Stimulated activated CD4-positive, alpha-beta T cell treated with anti-CD3 and anti-CD28 coated beads, Interleukin-12 subunit alpha, Interleukin-12 subunit beta, amount 100 ng/mL, for 4 hours (primary cell): ENCODE results near the gene PRSS1.
"Not testable (repeated sequence)": the region's sequence is repeated elsewhere in the genome, so short reads cannot be mapped to it uniquely, and the experiment has no call there.

Experiments
- DNase-seq: peaks from one replicate; pipeline ENCODE4 v3.0.0-alpha.2; 2020

PRSS1 gene

DNA sequence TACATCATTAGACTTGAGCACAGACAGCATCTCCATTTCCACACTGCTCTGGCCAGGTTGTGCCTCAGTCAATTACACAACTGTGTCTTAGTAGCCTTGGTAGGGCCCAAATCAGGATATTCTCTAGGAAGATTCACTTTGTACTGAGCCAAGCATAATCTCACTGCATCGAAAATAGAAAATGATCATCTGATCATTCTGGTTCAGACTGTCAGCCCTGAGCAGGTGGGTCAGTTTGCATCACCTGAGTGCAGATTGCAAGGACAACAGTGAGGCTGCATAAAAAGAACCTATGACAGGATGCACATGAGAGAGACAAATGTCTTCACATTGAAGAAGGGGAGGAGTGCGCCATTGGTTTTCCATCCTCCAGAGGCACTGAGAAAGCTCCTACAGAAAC is 862 bp upstream of the PRSS1 start:
- DNase-seq: not testable (repeated sequence)

DNA sequence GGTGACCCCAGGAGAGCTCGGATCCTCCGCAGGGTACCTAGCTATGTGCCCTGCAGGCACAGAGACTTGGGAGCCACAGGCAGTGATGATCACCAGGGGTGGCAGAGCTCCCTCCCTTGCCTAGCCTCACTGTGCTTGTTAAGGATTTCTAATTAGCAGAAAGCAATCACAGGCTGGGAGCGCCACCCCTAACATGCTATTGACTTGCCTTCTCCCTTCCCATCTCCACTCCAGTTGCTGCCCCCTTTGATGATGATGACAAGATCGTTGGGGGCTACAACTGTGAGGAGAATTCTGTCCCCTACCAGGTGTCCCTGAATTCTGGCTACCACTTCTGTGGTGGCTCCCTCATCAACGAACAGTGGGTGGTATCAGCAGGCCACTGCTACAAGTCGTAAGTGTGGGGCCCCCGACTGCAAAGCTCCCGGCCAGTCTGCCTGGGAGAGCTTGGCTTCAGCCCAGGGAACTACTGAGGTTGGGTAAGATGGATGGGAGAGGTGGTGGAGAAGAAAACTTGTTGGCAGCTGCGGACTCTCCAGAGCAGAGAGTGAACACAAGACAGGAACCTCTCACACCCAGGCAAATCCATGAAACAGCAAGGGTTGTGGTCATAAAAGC is 1.2 kb downstream of the PRSS1 start:
- DNase-seq: no peak

DNA sequence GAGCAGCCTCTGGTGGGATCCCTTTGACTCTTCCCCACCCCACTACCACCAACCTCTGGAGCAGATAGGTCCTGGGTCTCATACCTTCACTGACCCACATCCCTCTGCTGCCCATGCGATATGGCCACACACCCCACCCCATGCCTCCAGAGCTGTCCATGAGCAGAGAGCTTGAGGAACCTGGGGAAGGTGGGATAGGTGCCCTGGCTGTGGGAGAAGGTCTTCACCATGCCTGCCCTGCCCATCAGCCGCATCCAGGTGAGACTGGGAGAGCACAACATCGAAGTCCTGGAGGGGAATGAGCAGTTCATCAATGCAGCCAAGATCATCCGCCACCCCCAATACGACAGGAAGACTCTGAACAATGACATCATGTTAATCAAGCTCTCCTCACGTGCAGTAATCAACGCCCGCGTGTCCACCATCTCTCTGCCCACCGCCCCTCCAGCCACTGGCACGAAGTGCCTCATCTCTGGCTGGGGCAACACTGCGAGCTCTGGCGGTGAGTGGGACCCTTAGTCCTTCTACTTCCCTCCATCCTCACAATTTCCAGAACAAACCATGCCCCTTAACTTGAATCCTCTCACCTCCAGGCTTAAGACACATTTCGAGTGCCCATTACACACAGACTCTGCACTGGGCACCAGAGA is 2.4 kb downstream of the PRSS1 start:
- DNase-seq: not testable (repeated sequence)

DNA sequence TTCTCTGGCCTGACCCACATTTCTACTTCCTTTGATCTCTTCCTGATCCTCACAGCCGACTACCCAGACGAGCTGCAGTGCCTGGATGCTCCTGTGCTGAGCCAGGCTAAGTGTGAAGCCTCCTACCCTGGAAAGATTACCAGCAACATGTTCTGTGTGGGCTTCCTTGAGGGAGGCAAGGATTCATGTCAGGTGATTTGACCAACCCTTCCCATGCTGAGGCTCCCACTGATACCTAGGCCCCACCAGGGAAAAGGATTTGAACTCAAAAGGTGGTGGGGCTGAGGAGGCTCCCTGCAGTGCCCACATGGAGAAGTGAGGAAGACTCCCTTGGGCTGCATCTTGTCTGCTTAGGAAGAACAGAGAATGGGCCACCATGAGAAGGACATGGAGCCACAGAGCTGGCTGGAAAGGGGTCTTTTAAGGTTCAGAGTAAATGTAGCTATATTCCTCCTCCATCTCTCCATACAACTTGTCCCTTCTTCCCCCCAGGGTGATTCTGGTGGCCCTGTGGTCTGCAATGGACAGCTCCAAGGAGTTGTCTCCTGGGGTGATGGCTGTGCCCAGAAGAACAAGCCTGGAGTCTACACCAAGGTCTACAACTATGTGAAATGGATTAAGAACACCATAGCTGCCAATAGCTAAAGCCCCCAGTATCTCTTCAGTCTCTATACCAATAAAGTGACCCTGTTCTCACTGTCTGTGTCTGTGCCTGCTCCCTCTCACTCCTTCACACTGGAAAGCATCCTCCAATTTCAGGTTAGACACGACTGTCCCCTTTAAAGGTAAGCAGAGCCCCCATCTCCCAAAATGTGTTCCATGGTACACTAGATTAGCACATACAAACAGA is 3.3 kb downstream of the PRSS1 start:
- DNase-seq: no peak

DNA sequence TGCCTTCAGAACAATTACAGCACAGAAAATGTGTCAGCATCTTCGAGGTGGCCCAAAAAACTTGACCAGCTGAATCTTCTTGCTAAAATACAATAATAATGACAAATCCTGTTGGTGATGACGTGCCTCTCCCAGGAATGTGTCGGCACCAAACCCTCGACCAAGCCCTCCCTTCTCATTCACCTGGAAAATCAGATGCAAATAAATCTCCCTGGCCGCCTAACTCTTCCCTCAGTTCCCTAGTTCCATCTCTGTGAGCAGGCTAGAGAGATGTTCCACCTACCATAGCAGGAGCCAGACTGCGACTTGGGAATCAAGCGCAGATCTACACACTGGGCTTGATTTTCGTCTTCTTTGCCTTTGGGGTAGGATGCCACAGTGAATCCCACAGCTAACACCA is 4.1 kb downstream of the PRSS1 start:
- no peak for DNase-seq

DNA sequence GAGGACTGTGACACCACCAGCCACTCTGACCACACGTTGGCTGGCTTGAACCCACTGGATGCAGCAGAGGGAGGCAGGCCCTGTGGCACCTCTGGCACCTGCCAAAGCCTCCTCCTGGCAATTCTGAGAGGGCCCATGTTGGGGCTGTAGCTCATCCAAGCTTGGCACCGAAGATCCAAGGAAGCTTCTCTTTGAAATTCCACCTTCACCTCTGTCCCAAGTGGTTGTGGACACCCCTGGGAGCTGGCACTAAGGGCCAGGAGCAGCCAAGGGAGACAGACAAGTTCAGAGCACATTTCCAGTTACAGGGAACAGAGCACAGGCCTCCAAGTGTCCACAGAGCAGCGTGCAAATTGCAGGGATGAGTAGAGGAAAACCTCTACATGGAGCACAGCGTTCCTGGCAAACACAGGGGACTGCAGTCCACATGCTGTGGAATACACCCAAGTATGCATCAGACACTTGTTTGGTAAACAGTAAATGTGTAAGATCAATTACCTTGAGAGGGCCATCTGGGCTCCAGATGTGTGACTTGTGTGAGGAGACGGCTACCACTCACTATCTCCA is 4.7 kb downstream of the PRSS1 start:
- DNase-seq: not testable (repeated sequence)

DNA sequence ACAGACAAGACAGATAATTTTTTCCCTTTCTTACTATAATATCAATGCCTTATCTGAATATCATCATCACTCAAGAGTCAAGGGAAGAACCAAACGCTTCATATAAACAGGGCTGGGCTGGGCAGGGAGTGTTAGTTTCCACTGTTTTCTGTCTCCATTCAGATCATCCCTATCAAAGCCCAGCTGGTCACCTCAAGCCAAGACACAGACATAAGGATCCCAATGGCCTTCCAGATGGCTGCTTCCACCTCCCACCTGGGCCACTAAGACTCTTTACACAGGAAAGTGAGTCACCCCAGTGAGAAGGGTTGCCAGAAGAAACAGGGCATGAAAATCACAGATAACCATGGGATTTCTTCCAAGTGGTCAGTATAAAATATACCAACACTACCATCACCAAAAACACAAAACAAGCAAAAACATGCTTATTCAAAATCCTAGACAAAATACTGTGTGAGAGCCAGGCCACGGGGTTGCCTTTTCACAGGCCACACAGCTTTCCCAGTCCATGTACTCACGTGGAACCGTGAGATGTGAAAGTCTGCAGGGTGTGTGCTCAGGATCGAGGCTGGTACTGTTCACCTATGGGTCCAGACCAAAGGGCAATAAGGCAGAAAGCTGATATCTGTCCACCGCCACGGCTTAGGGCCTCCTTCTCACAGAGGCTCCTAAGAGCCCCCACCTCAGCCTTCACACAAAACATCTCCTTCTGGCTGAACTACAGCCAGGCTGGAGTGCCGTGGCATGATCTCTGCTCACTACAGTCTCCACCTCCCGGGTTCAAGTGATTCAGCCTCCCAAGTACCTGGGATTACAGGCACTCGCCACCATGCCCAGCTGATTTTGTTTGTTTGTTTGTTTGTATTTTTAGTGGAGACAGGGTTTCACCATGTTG is 5.7 kb downstream of the PRSS1 start:
- no peak for DNase-seq

DNA sequence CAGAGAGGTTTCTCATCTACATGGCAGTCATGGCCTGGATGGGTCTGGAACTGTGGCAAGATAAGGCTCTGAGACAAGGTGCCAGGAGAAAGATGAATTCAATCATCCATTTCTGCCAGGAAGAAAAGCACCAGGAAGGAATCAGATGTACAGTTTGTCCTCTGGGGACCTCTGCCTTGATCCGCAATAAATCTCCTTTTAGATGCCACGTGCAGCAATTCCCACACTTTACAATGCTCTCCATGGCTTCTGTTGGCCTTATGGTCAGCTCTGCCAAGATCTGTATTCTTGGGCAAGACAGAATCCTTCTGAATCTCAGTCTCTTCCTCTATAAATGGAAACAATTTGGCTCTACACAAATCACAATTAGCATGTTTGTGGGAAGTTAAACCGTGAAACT is 9.0 kb downstream of the PRSS1 start:
- DNase-seq: not testable (repeated sequence)

DNA sequence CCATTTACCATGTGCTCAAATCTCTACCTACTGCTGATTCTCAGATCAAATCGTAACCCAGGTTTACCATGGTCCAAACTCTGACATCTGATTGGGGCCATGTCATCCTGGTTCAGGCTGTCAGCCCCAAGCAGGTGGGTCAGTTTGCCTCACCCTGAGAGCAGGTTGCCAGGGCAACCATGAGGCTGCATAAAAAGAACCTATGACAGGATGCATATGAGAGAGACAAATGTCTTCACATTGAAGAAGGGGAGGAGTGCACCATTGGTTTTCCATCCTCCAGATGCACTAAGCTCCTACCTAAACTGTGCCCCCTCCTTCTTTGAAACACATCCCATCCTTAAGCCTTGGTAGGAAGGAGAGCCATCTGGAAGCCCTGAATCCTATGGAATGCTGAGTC is 10.2 kb downstream of the PRSS1 start:
- no peak for DNase-seq

DNA sequence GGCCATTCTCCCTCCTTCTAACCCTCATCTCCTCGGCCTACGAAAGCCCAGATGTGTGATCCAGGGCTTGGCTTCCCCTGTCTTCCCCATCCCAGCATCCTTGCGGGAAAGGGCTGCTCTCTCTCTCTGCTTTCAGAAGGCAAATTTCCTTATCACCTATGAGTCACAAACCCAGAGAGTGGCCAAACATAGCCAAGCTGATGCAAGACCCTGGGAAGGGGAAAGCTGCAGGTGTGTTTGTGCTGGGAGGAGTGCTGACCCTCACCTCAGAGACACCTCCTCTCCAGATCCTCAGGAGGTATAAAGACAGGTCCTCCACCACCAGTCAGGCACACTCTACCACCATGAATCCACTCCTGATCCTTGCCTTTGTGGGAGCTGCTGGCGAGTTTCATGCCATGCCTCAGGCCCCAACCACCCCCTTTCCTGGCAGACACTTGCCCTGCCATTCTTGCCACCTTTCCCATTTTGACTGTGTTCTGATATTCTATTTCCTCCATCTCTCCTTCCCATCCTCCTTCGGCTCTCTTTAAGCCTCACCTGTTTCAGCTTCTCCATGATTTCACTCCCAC is 10.9 kb downstream of the PRSS1 start:
- no peak for DNase-seq

DNA sequence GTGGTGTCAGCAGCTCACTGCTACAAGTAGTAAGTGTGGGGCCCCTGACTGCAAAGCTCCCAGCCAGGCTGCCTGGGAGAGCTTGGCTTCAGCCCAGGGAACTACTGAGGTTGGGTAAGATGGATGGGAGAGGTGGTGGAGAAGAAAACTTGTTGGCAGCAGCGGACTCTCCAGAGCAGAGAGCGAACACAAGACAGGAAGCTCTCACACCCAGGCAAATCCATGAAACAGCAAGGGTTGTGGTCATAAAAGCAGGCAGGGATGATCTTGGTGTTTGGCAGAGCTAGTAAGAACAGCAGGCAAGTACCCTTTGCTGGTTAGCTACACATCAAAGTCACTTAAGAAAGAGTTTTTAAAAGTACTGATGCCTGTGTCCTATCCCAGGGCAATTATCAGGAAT is 12.3 kb downstream of the PRSS1 start:
- DNase-seq: not testable (repeated sequence)

DNA sequence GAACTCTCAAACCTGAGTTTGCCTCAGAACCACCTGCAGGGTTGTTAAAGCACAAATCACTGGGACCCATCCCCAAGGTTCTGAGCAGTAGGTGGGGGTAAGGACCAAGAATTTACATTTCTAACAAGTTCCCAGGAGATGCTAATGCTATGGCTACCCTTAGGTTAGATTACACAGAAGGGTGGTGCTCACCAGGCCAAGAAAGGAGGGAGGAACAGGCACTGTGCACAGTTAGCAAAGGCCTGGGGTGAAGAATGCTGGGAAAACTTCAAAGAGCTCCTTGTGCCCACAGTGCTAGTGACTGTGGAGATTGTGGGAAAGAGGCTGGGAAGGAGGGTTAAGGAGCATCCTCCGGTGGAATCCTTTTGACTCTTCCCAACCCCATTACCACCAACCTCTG is 12.8 kb downstream of the PRSS1 start:
- DNase-seq: no peak

DNA sequence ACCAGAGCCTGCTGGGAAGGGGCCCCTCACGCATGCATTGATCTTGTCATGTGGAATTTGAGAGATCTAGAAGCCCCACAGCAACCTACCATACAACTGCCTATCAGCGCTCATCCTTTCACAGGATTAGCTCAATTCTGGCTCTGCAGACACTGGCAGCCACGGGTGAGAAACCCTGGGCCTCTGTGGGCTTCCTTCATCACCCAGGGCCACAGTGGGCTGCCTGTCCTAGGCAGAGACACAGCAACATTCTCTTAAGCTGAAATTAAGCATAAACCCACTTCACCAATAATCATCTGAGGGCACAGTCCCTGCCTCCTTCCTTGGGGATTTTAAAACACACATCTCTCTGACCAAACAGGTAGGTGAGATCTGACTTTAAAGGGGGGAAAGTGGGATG is 18.2 kb downstream of the PRSS1 start:
- no peak for DNase-seq

DNA sequence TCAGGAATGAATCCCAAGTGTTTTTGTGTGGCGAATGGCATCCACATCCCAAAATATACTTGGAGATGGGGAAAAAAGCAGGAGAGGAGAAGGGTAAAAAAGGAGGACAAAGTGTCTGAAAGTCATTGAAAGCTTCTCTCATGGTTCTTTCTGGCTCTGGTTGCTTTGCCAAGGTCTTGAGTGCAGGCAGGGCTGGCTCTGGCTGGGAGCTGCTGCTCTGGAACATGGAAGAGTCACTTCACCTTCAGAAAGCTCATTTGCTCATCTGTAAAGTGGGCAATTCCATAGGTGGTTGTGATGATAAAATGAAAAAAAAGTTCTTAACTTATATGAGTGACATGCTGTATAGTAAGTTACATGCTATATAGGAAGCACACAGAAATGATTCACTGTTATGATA is 18.6 kb downstream of the PRSS1 start:
- DNase-seq: no peak

DNA sequence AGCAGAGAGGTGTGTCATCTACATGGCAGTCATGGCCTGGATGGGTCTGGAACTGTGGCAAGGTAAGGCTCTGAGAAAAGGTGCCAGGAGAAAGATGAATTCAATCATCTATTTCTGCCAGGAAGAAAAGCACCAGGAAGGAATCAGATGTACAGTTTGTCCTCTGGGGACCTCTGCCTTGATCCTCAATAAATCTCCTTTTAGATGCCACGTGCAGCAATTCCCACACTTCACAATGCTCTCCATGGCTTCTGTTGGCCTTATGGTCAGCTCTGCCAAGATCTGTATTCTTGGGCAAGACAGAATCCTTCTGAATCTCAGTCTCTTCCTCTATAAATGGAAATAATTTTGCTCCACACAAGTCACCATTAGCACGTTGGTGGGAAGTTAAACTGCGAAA is 19.6 kb downstream of the PRSS1 start:
- DNase-seq: not testable (repeated sequence)

DNA sequence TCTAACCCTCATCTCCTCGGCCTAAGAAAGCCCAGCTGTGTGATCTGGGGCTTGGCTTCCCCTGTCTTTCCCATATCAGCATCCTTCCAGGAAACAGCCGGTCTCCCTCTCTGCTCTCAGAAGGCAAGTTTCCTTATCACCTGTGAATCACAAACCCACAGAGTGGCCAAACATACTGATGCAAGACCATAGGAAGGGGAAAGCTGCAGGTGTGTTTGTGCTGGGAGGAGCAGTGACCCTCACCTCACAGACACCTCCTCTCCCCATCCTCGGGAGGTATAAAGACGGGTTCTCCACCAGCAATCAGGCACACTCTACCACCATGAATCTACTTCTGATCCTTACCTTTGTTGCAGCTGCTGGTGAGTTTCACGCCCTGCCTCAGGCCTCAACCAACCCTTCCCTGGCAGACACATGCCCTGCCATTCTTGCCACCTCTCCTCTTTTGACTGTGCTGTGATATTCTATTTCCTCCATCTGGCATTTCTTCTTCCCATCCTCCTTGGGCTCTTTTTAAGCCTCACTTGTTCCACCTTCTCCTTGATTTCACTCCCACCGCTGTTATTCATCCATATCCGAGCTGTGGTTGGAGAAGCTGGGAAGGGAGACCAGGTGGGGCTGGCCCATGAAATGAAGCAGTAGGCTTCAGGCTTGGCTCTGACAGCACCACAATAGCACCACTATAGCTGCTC is 21.5 kb downstream of the PRSS1 start, which contains the start of gene PRSS2:
TSS of gene PRSS2 (plus strand) at position 310 of the 692 bp plus-strand sequence. CDS start at position 323, 13 bp downstream.
- DNase-seq: no peak

DNA sequence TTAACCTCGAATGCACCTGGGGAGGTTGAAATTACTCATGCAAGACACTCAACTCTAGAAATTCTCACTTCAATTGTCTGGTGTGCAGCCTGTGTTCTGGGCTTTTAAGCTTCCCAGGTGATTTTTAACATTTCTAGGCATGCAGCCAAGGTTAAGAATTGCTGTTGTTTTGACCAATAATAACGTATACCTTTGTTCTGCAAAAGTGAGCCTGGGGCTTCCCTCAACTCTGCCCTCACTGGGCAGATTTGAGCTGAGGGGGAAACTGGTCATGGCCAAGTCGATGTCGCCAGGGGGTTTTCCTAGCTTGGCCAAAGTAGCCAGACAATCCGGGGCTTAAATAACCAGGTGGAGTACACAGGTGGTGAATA is 22.1 kb downstream of the PRSS1 start:
- no peak for DNase-seq

DNA sequence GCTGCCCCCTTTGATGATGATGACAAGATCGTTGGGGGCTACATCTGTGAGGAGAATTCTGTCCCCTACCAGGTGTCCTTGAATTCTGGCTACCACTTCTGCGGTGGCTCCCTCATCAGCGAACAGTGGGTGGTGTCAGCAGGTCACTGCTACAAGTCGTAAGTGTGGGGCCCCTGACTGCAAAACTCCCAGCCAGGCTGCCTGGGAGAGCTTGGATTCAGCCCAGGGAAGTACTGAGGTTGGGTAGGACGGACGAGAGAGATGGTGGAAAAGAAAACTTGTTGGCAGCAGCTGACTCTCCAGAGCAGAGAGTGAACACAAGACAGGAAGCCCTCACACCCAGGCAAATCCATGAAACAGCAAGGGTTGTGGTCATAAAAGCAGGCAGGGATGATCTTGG is 22.8 kb downstream of the PRSS1 start:
- no peak for DNase-seq

DNA sequence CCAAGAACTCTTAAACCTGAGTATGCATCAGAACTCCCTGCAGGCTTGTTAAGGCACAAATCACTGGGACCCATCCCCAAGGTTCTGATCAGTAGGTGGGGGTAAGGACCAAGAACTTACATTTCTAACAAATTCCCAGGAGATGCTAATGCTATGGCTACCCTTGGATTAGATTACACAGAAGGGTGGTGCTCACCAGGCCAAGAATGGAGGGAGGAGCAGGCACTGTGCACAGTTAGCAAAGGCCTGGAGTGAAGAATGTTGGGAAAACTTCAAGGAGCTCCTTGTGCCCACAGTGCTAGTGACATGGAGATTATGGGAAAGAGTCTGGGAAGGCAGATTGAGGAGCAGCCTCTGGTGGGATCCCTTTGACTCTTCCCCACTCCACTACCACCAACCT is 23.4 kb downstream of the PRSS1 start:
- DNase-seq: no peak

DNA sequence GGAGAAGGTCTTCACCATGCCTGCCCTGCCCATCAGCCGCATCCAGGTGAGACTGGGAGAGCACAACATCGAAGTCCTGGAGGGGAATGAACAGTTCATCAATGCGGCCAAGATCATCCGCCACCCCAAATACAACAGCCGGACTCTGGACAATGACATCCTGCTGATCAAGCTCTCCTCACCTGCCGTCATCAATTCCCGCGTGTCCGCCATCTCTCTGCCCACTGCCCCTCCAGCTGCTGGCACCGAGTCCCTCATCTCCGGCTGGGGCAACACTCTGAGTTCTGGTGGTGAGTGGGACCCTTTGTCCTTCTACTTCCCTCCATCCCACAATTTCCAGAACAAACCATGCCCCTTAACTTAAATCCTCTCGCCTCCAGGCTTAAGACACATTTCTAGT is 24.0 kb downstream of the PRSS1 start:
- DNase-seq: no peak

DNA sequence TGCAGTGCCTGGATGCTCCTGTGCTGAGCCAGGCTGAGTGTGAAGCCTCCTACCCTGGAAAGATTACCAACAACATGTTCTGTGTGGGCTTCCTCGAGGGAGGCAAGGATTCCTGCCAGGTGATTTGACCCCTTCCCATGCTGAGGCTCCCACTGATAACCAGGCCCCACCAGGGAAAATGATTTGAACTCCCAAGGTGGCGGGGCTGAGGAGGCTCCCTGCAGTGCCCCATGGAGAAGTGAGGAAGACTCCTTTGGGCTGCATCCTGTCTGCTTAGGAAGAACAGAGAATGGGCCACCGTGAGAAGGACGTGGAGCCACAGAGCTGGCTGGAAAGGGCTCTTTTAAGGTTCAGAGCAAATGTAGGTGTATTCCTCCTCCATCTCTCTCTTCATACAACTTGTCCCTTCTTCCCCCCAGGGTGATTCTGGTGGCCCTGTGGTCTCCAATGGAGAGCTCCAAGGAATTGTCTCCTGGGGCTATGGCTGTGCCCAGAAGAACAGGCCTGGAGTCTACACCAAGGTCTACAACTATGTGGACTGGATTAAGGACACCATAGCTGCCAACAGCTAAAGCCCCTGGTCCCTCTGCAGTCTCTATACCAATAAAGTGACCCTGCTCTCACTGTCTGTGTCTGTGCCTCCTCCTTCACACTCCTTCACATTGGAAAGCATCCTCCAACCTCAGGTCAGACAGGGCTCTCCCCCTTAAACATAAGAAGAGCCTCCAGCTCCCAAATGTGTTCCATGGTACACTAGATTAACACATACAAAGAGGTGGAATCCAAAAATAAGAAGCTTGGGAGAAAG is 24.9 kb downstream of the PRSS1 start:
- DNase-seq: no peak
